Testis (tissue), 2 donors: ENCODE data around the gene CARD8.

ENCODE experiments used
- CTCF ChIP-seq, 3 experiments: fragments of 450-650 bp in 2 of 3; fragments of 200-600 bp in 1 of 3; sonication (generic) in 1 of 3; IDR thresholded peaks; one replicate each; pipeline ENCODE4 v1.5.1; 2016 to 2019; ENCODE audit warnings: antibody characterized with exemption in 3 of 3, mild to moderate bottlenecking in 2 of 3, moderate library complexity in 1 of 3
- POLR2A ChIP-seq: fragments of 450-650 bp; IDR thresholded peaks from one replicate; pipeline ENCODE4 v1.6.1; 2017; ENCODE audit warnings: antibody characterized with exemption, mild to moderate bottlenecking, moderate library complexity

- no peak for TF ChIP-seq CTCF (IDR thresholded peaks at IDR 0.05)
- TF ChIP-seq POLR2A: no peak
Observed at GRCh38 chr19:48194844-48195830, 60.6 kb downstream of the CARD8 start.
